ENCODE data around the gene IL12RB2. TPM values are rescaled to one million over a fixed set of nuclear protein-coding genes. Genes with fewer than 3 reads are reported as not detected.

IL12RB2 gene
- total RNA-seq, 1 donor from 2014 or later = not detected

- DNase-seq (ENCODE audit: low spot score in 2 of 2) = no peak
- H3K9me3 ChIP-seq = no peaks in the 10 kb centered on the region
- no peak for TF ChIP-seq CTCF (IDR thresholded peaks at IDR 0.05)
- no peaks in the 10 kb centered on the region for H3K4me1 ChIP-seq
- H3K36me3 ChIP-seq = no peaks in the 10 kb centered on the region
- H3K27ac ChIP-seq = no peak overlapping the region
- intact Hi-C loops (cut with DNase I) = no loop called here
- no peaks in the 10 kb centered on the region for H3K27me3 ChIP-seq
- H3K4me3 ChIP-seq = no peak overlapping the region
These were observed 64.5 kb downstream of the IL12RB2 start for GRCh38 chr1:67372136-67372535.

- Histone ChIP-seq H3K36me3 (no peaks in the 10 kb centered on the region), H3K27me3 (no peaks in the 10 kb centered on the region), H3K9me3 (no peaks in the 10 kb centered on the region), H3K4me1 (no peaks in the 10 kb centered on the region), H3K4me3 (no peak overlapping the region), H3K27ac (no peak overlapping the region)
- intact Hi-C loops (cut with DNase I) = no loop called here
- no peak for DNase-seq (ENCODE audit: low spot score in 2 of 2)
- TF ChIP-seq CTCF (IDR thresholded peaks at IDR 0.05) = no peak
These were observed 65.2 kb downstream of the IL12RB2 start for GRCh38 chr1:67372898-67373297.

GRCh38 chr1:67376381-67376780 is 68.7 kb downstream of the IL12RB2 start:
- intact Hi-C loops (cut with DNase I) = no loop called here
- TF ChIP-seq CTCF (IDR thresholded peaks at IDR 0.05) = no peak
- Histone ChIP-seq H3K36me3 (no peaks in the 10 kb centered on the region), H3K4me3 (no peak overlapping the region), H3K27me3 (no peaks in the 10 kb centered on the region), H3K4me1 (no peaks in the 10 kb centered on the region), H3K27ac (no peak overlapping the region), H3K9me3 (no peaks in the 10 kb centered on the region)
- no peak for DNase-seq (ENCODE audit: low spot score in 2 of 2)

GRCh38 chr1:67377253-67377652 is 69.6 kb downstream of the IL12RB2 start:
- TF ChIP-seq CTCF (IDR thresholded peaks at IDR 0.05) = no peak
- no peak overlapping the region for H3K4me3 ChIP-seq
- intact Hi-C loops (cut with DNase I) = no loop called here
- H3K27ac ChIP-seq = no peak overlapping the region
- no peaks in the 10 kb centered on the region for H3K4me1 ChIP-seq
- H3K36me3 ChIP-seq = no peaks in the 10 kb centered on the region
- no peaks in the 10 kb centered on the region for H3K27me3 ChIP-seq
- no peak for DNase-seq (ENCODE audit: low spot score in 2 of 2)
- H3K9me3 ChIP-seq = no peaks in the 10 kb centered on the region

- no peak for TF ChIP-seq CTCF (IDR thresholded peaks at IDR 0.05)
- no peak overlapping the region for H3K4me3 ChIP-seq
- no peak for DNase-seq (ENCODE audit: low spot score in 2 of 2)
- no peaks in the 10 kb centered on the region for H3K27me3 ChIP-seq
- no peak overlapping the region for H3K27ac ChIP-seq
- H3K4me1 ChIP-seq = no peaks in the 10 kb centered on the region
- intact Hi-C loops (cut with DNase I) = no loop called here
- H3K9me3 ChIP-seq = no peaks in the 10 kb centered on the region
- no peaks in the 10 kb centered on the region for H3K36me3 ChIP-seq
These were observed 73.5 kb downstream of the IL12RB2 start for GRCh38 chr1:67381154-67381553.

- Histone ChIP-seq H3K27me3 (no peaks in the 10 kb centered on the region), H3K9me3 (no peaks in the 10 kb centered on the region), H3K36me3 (no peaks in the 10 kb centered on the region), H3K4me1 (no peaks in the 10 kb centered on the region), H3K4me3 (no peak overlapping the region), H3K27ac (no peak overlapping the region)
- no peak for DNase-seq (ENCODE audit: low spot score in 2 of 2)
- no peak for TF ChIP-seq CTCF (IDR thresholded peaks at IDR 0.05)
- intact Hi-C loops (cut with DNase I) = no loop called here
These were observed 74.6 kb downstream of the IL12RB2 start for GRCh38 chr1:67382292-67382691.
